Fibroblast of the aortic adventitia (primary cell): ENCODE results near the gene FAM8A1. TPM values are rescaled to one million over a fixed set of nuclear protein-coding genes. Genes with fewer than 3 reads are reported as not detected.
A peak's percentile ranks its signal among the peaks of the same experiment; 100 is the strongest.

ENCODE experiments used
- DNase-seq: peaks from one replicate; pipeline ENCODE4 v3.0.0-alpha.2; 2010; ENCODE audit warnings: low read depth
- H3K4me3 ChIP-seq: 2 replicates; pipeline ENCODE4 v1.5.1; 2011; ENCODE audit warnings: low read depth, mild to moderate bottlenecking, control low read depth, low read length, moderate library complexity
- CTCF ChIP-seq: IDR thresholded peaks from 2 replicates; pipeline ENCODE4 v1.5.1; 2011; ENCODE audit warnings: mild to moderate bottlenecking, low read length, control low read depth, inconsistent platforms; ENCODE audit not compliant: insufficient read depth
- total RNA-seq: library from RNA; depleted of rRNA; stranded (reverse); fragments of >200 nt; gene quantifications from 2 replicates; pipeline ENCODE4 v1.2.3, GENCODE V29; 2012; ENCODE audit warnings: low replicate concordance

FAM8A1 gene
- total RNA-seq, 1 donor = 28.9 TPM

- H3K4me3 ChIP-seq = peak overlapping the region; percentile 90
- no peak for TF ChIP-seq CTCF
- DNase-seq = no peak
These were observed 1.2 kb downstream of the FAM8A1 start for GRCh38 chr6:17601386-17601703.

- DNase-seq = no peak
- no peak overlapping the region for H3K4me3 ChIP-seq
- no peak for TF ChIP-seq CTCF
These were observed 2.8 kb downstream of the FAM8A1 start for GRCh38 chr6:17602888-17603287.

GRCh38 chr6:17606606-17607005, 6.5 kb downstream of the FAM8A1 start:
- H3K4me3 ChIP-seq = no peak overlapping the region
- TF ChIP-seq CTCF = no peak
- DNase-seq = no peak

GRCh38 chr6:17610835-17611234, 10.7 kb downstream of the FAM8A1 start:
- TF ChIP-seq CTCF = no peak
- no peak for DNase-seq
- no peak overlapping the region for H3K4me3 ChIP-seq

- TF ChIP-seq CTCF = no peak
- no peak overlapping the region for H3K4me3 ChIP-seq
- DNase-seq = no peak
These were observed 11.9 kb downstream of the FAM8A1 start for GRCh38 chr6:17612048-17612447.

GRCh38 chr6:17615794-17616193, 15.7 kb downstream of the FAM8A1 start:
- no peak overlapping the region for H3K4me3 ChIP-seq
- TF ChIP-seq CTCF = no peak
- DNase-seq = no peak

- no peak for DNase-seq
- H3K4me3 ChIP-seq = no peak overlapping the region
- TF ChIP-seq CTCF = no peak
These were observed 20.9 kb downstream of the FAM8A1 start for GRCh38 chr6:17621003-17621402.
